Choroid plexus epithelial cell (primary cell): ENCODE results near the gene BEGAIN.

Source experiments
- DNase-seq: peaks from one replicate; pipeline ENCODE4 v3.0.0-alpha.2; 2010; ENCODE audit warnings: low read depth
- H3K4me3 ChIP-seq: 2 replicates; pipeline ENCODE4 v1.5.1; 2011; ENCODE audit warnings: low read depth, mild to moderate bottlenecking, control low read depth, low read length, moderate library complexity
- CTCF ChIP-seq: conservative IDR thresholded peaks from 2 replicates; pipeline ENCODE4 v1.5.1; 2011; ENCODE audit warnings: low read depth, mild to moderate bottlenecking, control low read depth, inconsistent platforms, low read length, moderate library complexity

Gene BEGAIN

GRCh38 chr14:100575266-100575995, 11.8 kb downstream of the BEGAIN start:
- DNase-seq: no peak
- no peak overlapping the region for H3K4me3 ChIP-seq
- TF ChIP-seq CTCF: no peak

- TF ChIP-seq CTCF: no peak
- no peak for DNase-seq
- H3K4me3 ChIP-seq: no peak overlapping the region
These were observed 12.6 kb downstream of the BEGAIN start for GRCh38 chr14:100574642-100575031.

GRCh38 chr14:100573757-100574641, 13.2 kb downstream of the BEGAIN start:
- no peak overlapping the region for H3K4me3 ChIP-seq
- no peak for TF ChIP-seq CTCF
- no peak for DNase-seq

- no peak for DNase-seq
- TF ChIP-seq CTCF: no peak
- H3K4me3 ChIP-seq: no peak overlapping the region
These were observed 14.0 kb downstream of the BEGAIN start for GRCh38 chr14:100573002-100573756.

- no peak for DNase-seq
- TF ChIP-seq CTCF: no peak
These were observed 14.7 kb downstream of the BEGAIN start for GRCh38 chr14:100572543-100572942.

GRCh38 chr14:100571837-100572236, 15.4 kb downstream of the BEGAIN start:
- no peak for TF ChIP-seq CTCF
- no peak overlapping the region for H3K4me3 ChIP-seq
- DNase-seq: no peak

More at GRCh38 chr14:100572543-100572942, 14.7 kb downstream of the BEGAIN start:
- no peak overlapping the region for H3K4me3 ChIP-seq
